Subcutaneous adipose tissue (tissue), 4 donors: ENCODE results near the gene NOTCH1. TPM values are rescaled to one million over a fixed set of nuclear protein-coding genes. Genes with fewer than 3 reads are reported as not detected.

Experiments
- total RNA-seq, 4 donors: library from RNA; depleted of rRNA; stranded (reverse); fragments of >200 nt; gene quantifications; one replicate each; pipeline ENCODE4 v1.1.0, GENCODE V29; 2016
- TF ChIP-seq, protein P1 (sequence below): fragments of 450-650 bp; IDR thresholded peaks from one replicate; pipeline ENCODE4 v1.5.1; 2016; ENCODE audit warnings: low read depth, mild to moderate bottlenecking, control low read depth, antibody characterized with exemption, moderate library complexity

The NOTCH1 gene
- total RNA-seq, 4 donors from 2014 or later: 18.0 to 94.4 (median 21.3) TPM

DNA sequence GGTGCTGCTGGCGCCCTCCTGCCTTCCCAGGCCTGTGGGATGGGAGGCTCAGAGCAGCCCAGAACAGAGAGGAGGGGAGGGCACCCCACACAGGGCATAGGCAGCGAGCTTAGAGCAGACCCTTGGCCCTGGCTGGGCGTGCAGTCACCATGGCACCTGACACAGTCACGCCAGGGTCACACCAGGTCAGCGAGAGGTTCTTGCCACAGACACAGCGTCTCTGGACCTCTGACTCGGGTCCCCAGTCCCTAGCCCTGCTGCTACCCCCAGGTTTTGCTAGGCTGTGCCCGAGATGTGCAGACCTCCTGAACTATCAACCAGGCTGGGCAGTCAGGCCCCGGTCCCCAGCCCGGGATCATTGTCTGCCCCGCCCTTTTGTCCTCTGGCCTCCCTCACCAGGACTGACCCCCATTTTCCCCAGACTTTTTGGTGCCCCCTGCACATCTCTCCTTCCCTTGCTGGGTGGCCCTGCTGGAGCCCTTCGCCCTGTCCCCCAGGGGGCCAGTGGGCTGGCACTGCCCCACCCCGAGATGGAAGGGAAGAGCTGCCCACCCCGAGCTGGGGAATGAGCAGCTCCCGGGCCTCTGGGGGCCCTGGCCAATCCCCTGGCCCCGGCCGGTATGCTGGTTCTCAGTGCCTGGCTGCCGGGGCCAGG, 24.5 kb upstream of the NOTCH1 start:
- TF ChIP-seq, protein P1, sequence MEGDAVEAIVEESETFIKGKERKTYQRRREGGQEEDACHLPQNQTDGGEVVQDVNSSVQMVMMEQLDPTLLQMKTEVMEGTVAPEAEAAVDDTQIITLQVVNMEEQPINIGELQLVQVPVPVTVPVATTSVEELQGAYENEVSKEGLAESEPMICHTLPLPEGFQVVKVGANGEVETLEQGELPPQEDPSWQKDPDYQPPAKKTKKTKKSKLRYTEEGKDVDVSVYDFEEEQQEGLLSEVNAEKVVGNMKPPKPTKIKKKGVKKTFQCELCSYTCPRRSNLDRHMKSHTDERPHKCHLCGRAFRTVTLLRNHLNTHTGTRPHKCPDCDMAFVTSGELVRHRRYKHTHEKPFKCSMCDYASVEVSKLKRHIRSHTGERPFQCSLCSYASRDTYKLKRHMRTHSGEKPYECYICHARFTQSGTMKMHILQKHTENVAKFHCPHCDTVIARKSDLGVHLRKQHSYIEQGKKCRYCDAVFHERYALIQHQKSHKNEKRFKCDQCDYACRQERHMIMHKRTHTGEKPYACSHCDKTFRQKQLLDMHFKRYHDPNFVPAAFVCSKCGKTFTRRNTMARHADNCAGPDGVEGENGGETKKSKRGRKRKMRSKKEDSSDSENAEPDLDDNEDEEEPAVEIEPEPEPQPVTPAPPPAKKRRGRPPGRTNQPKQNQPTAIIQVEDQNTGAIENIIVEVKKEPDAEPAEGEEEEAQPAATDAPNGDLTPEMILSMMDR: no peak

DNA sequence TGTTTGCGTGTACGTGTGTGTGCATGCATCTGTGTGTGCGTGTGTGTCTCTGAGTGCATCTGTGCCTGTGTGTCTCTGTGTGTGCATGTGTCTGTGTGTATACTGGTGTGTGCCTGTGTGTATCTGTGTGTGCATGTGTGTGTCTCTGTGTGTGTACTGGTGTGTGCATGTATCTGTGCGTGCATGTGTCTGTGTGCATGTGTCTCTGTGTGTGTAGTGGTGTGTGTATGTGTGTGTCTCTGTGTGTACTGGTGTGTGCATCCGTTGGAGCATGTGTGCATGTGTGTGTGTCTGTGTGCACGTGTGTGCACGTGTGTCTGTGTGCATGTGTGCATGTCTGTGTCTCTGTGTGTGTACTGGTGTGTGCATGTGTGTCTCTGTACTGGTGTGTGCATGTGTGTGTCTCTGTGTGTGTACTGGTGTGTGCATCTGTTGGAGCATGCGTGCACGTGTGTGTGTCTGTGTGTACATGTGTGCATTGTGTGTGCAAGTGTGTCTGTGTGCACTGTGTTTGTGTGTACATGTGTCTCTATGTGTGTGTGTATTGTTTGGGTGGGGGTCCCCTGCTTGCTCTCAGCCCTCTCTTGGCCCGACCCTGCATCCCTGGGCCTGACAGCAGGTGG, 23.8 kb upstream of the NOTCH1 start:
- TF ChIP-seq, protein P1: no peak

DNA sequence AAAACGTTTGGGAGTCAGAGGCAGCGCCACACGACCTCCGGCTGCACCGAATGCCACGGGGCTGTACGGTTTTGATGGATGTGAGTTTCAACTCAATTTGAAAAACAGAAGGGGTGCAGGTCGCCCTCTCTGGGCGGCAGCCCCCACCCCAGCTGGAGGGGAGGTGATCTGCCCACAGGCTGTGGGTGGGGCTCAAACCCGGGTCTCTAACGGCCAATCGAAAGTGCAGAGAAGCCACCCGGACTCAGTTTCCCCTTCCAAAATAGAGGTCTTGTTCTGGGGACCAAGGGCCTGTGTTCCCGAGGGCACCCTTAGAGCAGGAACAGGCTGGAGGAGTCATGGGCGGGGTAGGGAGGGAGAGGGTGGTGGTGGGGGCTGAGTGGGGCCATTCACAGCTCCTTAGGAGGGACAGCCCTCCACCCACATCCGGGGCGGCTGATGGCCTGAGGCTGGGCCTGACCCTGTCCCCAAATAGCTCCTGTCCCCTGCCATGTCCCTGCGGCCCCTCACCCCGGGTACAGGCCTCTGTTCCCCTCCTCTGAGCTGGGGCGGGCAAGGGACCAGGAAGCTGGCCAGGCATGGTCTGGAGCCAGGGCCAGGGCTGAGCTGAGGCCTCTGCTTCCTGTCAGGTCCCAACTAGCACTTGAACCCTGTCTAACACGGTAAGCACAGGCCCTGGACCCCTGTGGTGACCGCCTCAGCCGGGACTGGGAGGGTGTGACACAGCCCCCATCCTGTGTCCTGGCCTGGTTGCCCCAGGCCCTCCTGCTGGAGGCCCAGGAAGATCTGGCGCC, 22.6 kb upstream of the NOTCH1 start:
- TF ChIP-seq, protein P1: no peak

DNA sequence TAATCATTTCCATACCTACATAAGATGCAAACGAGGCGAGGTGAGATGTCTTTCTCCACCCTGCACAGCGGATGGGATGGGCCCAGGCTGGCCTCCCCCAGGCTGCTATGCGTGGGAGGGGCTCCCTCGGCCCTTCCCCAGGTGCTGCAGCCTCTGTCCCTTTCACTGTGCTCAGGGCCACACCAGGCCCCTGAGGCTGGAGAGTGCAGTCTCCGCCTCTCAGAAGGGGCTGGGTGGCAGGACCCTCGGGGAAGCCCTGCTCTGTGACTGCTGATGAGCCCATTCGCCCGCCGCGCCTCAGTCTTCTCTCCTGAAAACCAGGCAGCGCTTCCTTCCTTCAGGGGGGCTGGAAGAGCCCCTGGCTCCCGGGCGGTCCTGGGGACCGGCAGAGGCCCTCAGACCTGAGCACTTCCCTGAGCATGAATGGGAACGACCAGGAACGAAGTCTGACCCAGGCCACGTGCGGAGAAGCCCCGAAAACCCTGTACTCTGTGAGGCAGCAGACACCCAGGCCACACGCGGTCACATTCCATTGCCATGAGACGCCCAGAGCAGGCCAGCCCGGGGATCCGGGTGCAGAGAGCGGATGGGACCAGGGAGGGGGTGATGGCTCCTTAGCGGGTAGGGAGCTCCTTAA, 21.9 kb upstream of the NOTCH1 start:
- TF ChIP-seq, protein P1: no peak

DNA sequence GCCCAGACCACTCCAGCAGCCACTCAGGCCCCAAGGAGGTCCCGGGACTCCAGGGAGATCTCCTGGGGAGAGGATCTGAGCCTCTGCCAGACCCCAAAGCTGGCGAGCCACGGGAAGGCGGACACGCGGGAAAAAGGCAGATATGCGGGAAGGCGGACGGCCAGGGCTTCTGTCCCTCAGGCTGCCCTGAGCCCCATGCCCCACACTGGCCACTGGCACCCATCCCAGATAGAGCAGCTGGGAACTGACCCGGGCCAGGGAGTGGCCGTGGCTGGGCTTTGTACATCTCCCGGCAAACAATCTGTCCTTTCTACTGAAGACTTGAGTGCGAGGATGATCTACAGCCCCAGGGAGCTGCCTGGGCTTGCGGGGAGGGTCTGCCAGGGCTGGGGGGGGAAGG, 21.1 kb upstream of the NOTCH1 start:
- TF ChIP-seq, protein P1: no peak

DNA sequence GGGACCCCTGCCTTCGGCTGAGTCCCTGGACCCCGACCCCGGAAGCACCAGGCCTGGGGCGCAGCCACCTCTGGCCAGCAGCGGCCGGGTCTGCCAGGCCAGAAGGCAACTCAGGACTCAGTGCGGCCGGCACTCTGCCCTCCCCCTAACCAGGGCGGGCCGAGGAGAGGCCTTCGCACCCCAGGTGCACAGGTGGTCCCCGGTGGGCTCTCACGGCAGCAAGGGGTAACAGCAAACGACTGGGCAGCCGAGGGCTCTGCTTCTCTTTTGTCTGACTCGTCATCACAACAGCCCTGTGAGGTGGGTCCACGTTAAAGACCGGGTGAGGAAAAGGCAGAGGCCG, 20.7 kb upstream of the NOTCH1 start:
- TF ChIP-seq, protein P1: no peak
